ENCODE results near the gene SKI. TPM values are rescaled to one million over a fixed set of nuclear protein-coding genes. Genes with fewer than 3 reads are reported as not detected.
A peak's percentile ranks its signal among the peaks of the same experiment; 100 is the strongest.

The SKI gene
- total and polyA plus RNA-seq, 9 of the 15 experiments (the other 6 are each of a cell fraction or from before 2014, with no cell fraction given): 0.10 to 60.5 (median 4.6) TPM

GRCh38 chr1:2206813-2207487 lies 21.2 kb upstream of the SKI start:
- ATAC-seq (peak; percentile 51), DNase-seq (ENCODE audit: extremely low read depth in 1 of 4, low spot score in 3 of 4) (peak; percentile 57 to 85 (median 63)), FAIRE-seq (peak; percentile 92)
- Histone ChIP-seq H3K36me3 (ENCODE audit: control insufficient read depth, insufficient read depth, low read length) (no peaks in the 10 kb centered on the region), H3K9me3 (replicated peaks; ENCODE audit: control insufficient read depth, insufficient read depth, low read depth, low read length) (no peaks in the 10 kb centered on the region), H3K9me1 (ENCODE audit: control insufficient read depth, insufficient read depth, low read length) (no peaks in the 10 kb centered on the region), H3K4me2 (ENCODE audit: insufficient read depth, low read length) (peak overlapping the region; percentile 72), H3K4me1 (replicated peaks in 1 of 2; ENCODE audit: control insufficient read depth in 2 of 2, insufficient read depth in 2 of 2, low read length in 2 of 2) (peaks cover 27 to 81% of the 10 kb centered on the region in 2 experiments), H4K20me1 (replicated peaks; ENCODE audit: control insufficient read depth, insufficient read depth, low read length) (no peaks in the 10 kb centered on the region), H2AFZ (ENCODE audit: low read depth, low read length) (peak overlapping the region; percentile 82), H3K27ac (ENCODE audit: extremely low read depth, low read depth, low read length) (peak overlapping the region; percentile 36; the same call in 1 of the 3 replicates), H3K27me3 (ENCODE audit: control insufficient read depth in 2 of 2, insufficient read depth in 2 of 2, low read length in 2 of 2) (no peaks in the 10 kb centered on the region), H3K9ac (ENCODE audit: insufficient read depth in 1 of 2, low read depth in 2 of 2, low read length in 2 of 2) (peak overlapping the region; percentile 39 to 91; a peak in 3 of 4 replicates), H3K79me2 (ENCODE audit: control insufficient read depth, insufficient read depth, low read length) (no peaks in the 10 kb centered on the region; the same call in 2 of the 3 replicates), H3K4me3 (peak overlapping the region; percentile 12; the same call in 1 of the 2 replicates)
- ChIA-PET POLR2A (interaction anchor here (0.6 to 3.7 kb wide), 9 partner anchors 11 to 145 kb away, joined by 3 to 27 read pairs (median 4); no protein-coding TSS in a partner anchor), CTCF (ENCODE audit: low intra/inter-chr PET ratio) (no interaction called here)
- in situ Hi-C loops (cut with MboI) (no loop called here), intact Hi-C loops (cut with micrococcal nuclease) (no loop called here)
- BruUV-seq (replicated peaks): no TSS peak
- 34% methylated on average over 15 of the region's 16 CpGs for WGBS (ENCODE audit: insufficient coverage, low coverage, missing lambda C conversion rate)
- TF ChIP-seq RFX1 (IDR thresholded peaks at IDR 0.05) (no peak), ZNF174 (CRISPR knock-in tag; IDR thresholded peaks at IDR 0.05) (no peak), NCOA1 (IDR thresholded peaks at IDR 0.05; ENCODE audit: low read depth) (no peak), NFYB (IDR thresholded peaks at IDR 0.05; ENCODE audit: extremely low read depth, insufficient read length) (no peak), ZNF695 (CRISPR knock-in tag; IDR thresholded peaks at IDR 0.05) (no peak), CREB5 (CRISPR knock-in tag; IDR thresholded peaks at IDR 0.05) (no peak), ZNF146 (CRISPR knock-in tag; IDR thresholded peaks at IDR 0.05; ENCODE audit: unreplicated experiment) (no peak), RBBP5 (IDR thresholded peaks at IDR 0.05; ENCODE audit: borderline replicate concordance, insufficient read depth, low read length, poor library complexity, severe bottlenecking) (peak; percentile 54), ZNF592 (IDR thresholded peaks at IDR 0.05) (no peak), ZNF253 (CRISPR knock-in tag; conservative IDR thresholded peaks at IDR 0.05) (no peak)
- TF ChIP-seq, protein P1, sequence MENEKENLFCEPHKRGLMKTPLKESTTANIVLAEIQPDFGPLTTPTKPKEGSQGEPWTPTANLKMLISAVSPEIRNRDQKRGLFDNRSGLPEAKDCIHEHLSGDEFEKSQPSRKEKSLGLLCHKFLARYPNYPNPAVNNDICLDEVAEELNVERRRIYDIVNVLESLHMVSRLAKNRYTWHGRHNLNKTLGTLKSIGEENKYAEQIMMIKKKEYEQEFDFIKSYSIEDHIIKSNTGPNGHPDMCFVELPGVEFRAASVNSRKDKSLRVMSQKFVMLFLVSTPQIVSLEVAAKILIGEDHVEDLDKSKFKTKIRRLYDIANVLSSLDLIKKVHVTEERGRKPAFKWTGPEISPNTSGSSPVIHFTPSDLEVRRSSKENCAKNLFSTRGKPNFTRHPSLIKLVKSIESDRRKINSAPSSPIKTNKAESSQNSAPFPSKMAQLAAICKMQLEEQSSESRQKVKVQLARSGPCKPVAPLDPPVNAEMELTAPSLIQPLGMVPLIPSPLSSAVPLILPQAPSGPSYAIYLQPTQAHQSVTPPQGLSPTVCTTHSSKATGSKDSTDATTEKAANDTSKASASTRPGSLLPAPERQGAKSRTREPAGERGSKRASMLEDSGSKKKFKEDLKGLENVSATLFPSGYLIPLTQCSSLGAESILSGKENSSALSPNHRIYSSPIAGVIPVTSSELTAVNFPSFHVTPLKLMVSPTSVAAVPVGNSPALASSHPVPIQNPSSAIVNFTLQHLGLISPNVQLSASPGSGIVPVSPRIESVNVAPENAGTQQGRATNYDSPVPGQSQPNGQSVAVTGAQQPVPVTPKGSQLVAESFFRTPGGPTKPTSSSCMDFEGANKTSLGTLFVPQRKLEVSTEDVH (IDR thresholded peaks at IDR 0.05; ENCODE audit: low read depth, partially characterized antibody): no peak
- TF ChIP-seq, protein P2, sequence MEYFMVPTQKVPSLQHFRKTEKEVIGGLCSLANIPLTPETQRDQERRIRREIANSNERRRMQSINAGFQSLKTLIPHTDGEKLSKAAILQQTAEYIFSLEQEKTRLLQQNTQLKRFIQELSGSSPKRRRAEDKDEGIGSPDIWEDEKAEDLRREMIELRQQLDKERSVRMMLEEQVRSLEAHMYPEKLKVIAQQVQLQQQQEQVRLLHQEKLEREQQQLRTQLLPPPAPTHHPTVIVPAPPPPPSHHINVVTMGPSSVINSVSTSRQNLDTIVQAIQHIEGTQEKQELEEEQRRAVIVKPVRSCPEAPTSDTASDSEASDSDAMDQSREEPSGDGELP (CRISPR knock-in tag; IDR thresholded peaks at IDR 0.05; ENCODE audit: borderline replicate concordance): peak; percentile 46; the same call in 1 of the 2 replicates

Data from K562 (cell line).